Measurements from ENCODE around the gene MBD3.
A peak's percentile ranks its signal among the peaks of the same experiment; 100 is the strongest.
"Not testable (repeated sequence)": the region's sequence is repeated elsewhere in the genome, so short reads cannot be mapped to it uniquely, and the experiment has no call there.

The MBD3 gene, protein sequence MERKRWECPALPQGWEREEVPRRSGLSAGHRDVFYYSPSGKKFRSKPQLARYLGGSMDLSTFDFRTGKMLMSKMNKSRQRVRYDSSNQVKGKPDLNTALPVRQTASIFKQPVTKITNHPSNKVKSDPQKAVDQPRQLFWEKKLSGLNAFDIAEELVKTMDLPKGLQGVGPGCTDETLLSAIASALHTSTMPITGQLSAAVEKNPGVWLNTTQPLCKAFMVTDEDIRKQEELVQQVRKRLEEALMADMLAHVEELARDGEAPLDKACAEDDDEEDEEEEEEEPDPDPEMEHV

GRCh38 chr19:1592755-1593500 is at the start of gene MBD3:
MBD3 (minus strand) TSS chr19:1592865; CDS start chr19:1592631, 234 bp downstream.
- CTCF ChIA-PET: interaction anchor here (0.6 to 2.3 kb wide), 6 partner anchors 9 to 79 kb away, joined by 3 to 7 read pairs (median 4); no protein-coding TSS in a partner anchor

DNA sequence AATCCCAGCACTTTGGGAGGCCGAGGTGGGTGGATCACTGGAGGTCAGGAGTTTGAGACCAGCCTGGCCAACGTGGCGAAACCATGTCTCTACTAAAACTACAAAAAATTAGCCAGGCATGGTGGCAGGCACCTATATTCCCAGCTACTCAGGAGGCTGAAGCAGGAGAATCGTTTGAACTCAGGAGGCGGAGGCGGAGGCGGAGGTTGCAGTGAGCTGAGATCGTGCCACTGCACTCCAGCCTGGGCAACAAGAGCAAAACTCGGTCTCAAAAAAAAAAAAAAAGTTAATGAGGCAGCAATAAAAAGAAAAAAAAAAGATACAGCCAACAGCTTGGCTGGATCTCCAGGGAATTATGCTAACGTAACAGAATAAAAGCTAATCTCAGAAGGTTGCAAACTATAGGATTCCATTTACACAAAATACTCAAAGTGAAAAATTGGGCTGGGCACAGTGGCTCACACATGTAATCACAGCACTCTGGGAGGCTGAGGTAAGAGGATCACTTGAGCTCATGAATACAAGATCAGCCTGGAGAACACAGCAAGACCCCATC is 48.3 kb upstream of the MBD3 start:
- POLR2A ChIA-PET; H3K4me3 ChIP-seq (ENCODE audit: low read depth, low read length); DNase-seq (ENCODE audit: low read depth, low spot score): not testable (repeated sequence)
- CTCF ChIA-PET: interaction anchor here (1.1 to 1.5 kb wide), 4 partner anchors 9 to 35 kb away, joined by 3 to 4 read pairs (median 4); no protein-coding TSS in a partner anchor

More at GRCh38 chr19:1592755-1593500, at the start of gene MBD3:
- peak within 1 kb of the TSS; percentile 84 for H3K4me3 ChIP-seq (ENCODE audit: low read depth, low read length)
- TF ChIP-seq CTCF (IDR thresholded peaks at IDR 0.05; ENCODE audit: insufficient read depth, low read length, missing control alignments): no peak
- POLR2A ChIA-PET: interaction anchor here (0.8 to 2.1 kb wide), 4 partner anchors 9 to 27 kb away, joined by 3 to 11 read pairs (median 6); partner anchors contain the start of gene UQCR11
- peak; percentile 52 for DNase-seq (ENCODE audit: low read depth, low spot score)

- H3K4me3 ChIP-seq (ENCODE audit: low read depth, low read length): no peak overlapping the region
- no peak for TF ChIP-seq CTCF (IDR thresholded peaks at IDR 0.05; ENCODE audit: insufficient read depth, low read length, missing control alignments)
- DNase-seq (ENCODE audit: low read depth, low spot score): no peak
- ChIA-PET CTCF (interaction anchor here (1.1 to 1.5 kb wide), 2 partner anchors 15 to 85 kb away, joined by 3 to 4 read pairs; no protein-coding TSS in a partner anchor), POLR2A (no interaction called here)
Observed at GRCh38 chr19:1636325-1637236, 43.9 kb upstream of the MBD3 start.

GRCh38 chr19:1634938-1635243 is 42.2 kb upstream of the MBD3 start:
- ChIA-PET CTCF (interaction anchor here (0.7 to 1.0 kb wide), 2 partner anchors 9 to 10 kb away, joined by 3 read pairs; no protein-coding TSS in a partner anchor), POLR2A (no interaction called here)
- no peak for TF ChIP-seq CTCF (IDR thresholded peaks at IDR 0.05; ENCODE audit: insufficient read depth, low read length, missing control alignments)
- H3K4me3 ChIP-seq (ENCODE audit: low read depth, low read length): no peak overlapping the region
- no peak for DNase-seq (ENCODE audit: low read depth, low spot score)

GRCh38 chr19:1634242-1634937 is 41.7 kb upstream of the MBD3 start:
- ChIA-PET CTCF (interaction anchor here (0.7 to 1.0 kb wide), 2 partner anchors 9 to 10 kb away, joined by 3 read pairs; no protein-coding TSS in a partner anchor), POLR2A (no interaction called here)
- TF ChIP-seq CTCF (IDR thresholded peaks at IDR 0.05; ENCODE audit: insufficient read depth, low read length, missing control alignments): no peak
- no peak for DNase-seq (ENCODE audit: low read depth, low spot score)
- H3K4me3 ChIP-seq (ENCODE audit: low read depth, low read length): no peak overlapping the region

All from AG04449 (cell line).